HG02763 (cell line): Measurements from ENCODE around the gene TMEM121B.

Source experiments
- ATAC-seq: cut with Tn5 transposase; IDR thresholded peaks from one replicate; pipeline ENCODE4 v1.9.1; 2021; ENCODE audit warnings: mild to moderate bottlenecking, moderate library complexity; ENCODE audit not compliant: unreplicated experiment

The TMEM121B gene

GRCh38 chr22:17112491-17113042 lies 8.6 kb downstream of the TMEM121B start:
- no peak for ATAC-seq

- no peak for ATAC-seq
Observed at GRCh38 chr22:17110791-17111550, 10.2 kb downstream of the TMEM121B start.

GRCh38 chr22:17109976-17110375 lies 11.2 kb downstream of the TMEM121B start:
- no peak for ATAC-seq

- no peak for ATAC-seq
Observed at GRCh38 chr22:17109113-17109865, 11.9 kb downstream of the TMEM121B start.

- no peak for ATAC-seq
Observed at GRCh38 chr22:17108256-17109112, 12.7 kb downstream of the TMEM121B start.

GRCh38 chr22:17107547-17107810 lies 13.7 kb downstream of the TMEM121B start:
- no peak for ATAC-seq

- ATAC-seq, result no peak
Observed at GRCh38 chr22:17106785-17107546, 14.2 kb downstream of the TMEM121B start.

GRCh38 chr22:17106161-17106784 lies 14.9 kb downstream of the TMEM121B start:
- no peak for ATAC-seq

- no peak for ATAC-seq
Observed at GRCh38 chr22:17105143-17106129, 15.7 kb downstream of the TMEM121B start.

- ATAC-seq, result no peak
Observed at GRCh38 chr22:17104336-17104935, 16.7 kb downstream of the TMEM121B start.

GRCh38 chr22:17103351-17103750 lies 17.8 kb downstream of the TMEM121B start:
- ATAC-seq, result no peak

- no peak for ATAC-seq
Observed at GRCh38 chr22:17102297-17102667, 18.9 kb downstream of the TMEM121B start.

- no peak for ATAC-seq
Observed at GRCh38 chr22:17101475-17102296, 19.5 kb downstream of the TMEM121B start.

- ATAC-seq, result no peak
Observed at GRCh38 chr22:17100621-17101020, 20.5 kb downstream of the TMEM121B start.

GRCh38 chr22:17098379-17098819 lies 22.8 kb downstream of the TMEM121B start:
- ATAC-seq, result peak; percentile 44

- ATAC-seq, result no peak
Observed at GRCh38 chr22:17097701-17098100, 23.5 kb downstream of the TMEM121B start.

- ATAC-seq, result no peak
Observed at GRCh38 chr22:17097062-17097461, 24.1 kb downstream of the TMEM121B start.

GRCh38 chr22:17096071-17096470 lies 25.1 kb downstream of the TMEM121B start:
- ATAC-seq, result no peak
